Measurements from ENCODE around the gene DOCK6.

- TF ChIP-seq EP300 (IDR thresholded peaks at IDR 0.05) = no peak
- no peak for TF ChIP-seq CTCF (IDR thresholded peaks at IDR 0.05)
- no peak for TF ChIP-seq POLR2A (IDR thresholded peaks at IDR 0.05)
Measured at GRCh38 chr19:11233073-11233472, 29.3 kb downstream of the DOCK6 start.

All from ovary (tissue), 3 donors.